Kidney (tissue), 14 donors: ENCODE results near the gene PTGFRN. TPM values are rescaled to one million over a fixed set of nuclear protein-coding genes. Genes with fewer than 3 reads are reported as not detected.
A peak's percentile ranks its signal among the peaks of the same experiment; 100 is the strongest.

Source experiments
- DNase-seq, 5 donors: peaks; one replicate each; pipeline ENCODE4 v3.0.0-alpha.2; 2013 to 2020
- FAIRE-seq: peaks from 2 replicates; lab custom pipeline; 2012; peaks lifted over from hg19 to GRCh38; lab: Jason Lieb, UNC
- H3K27ac ChIP-seq, 2 donors: one replicate each; pipeline ENCODE4 v1.7.0; 2013; ENCODE audit warnings: low read depth in 2 of 2, low read length in 2 of 2, inconsistent platforms in 1 of 2
- H3K27me3 ChIP-seq: one replicate; pipeline ENCODE4 v1.7.1; 2013; ENCODE audit warnings: low read length, inconsistent platforms; ENCODE audit not compliant: control insufficient read depth, insufficient read depth
- H3K36me3 ChIP-seq, 3 donors: one replicate each; pipeline versions ENCODE4 v1.7.0 to v1.7.1; 2013; ENCODE audit warnings: low read length in 3 of 3, control low read depth in 1 of 3, inconsistent platforms in 1 of 3; ENCODE audit not compliant: insufficient read depth in 3 of 3, control insufficient read depth in 2 of 3
- H3K4me1 ChIP-seq, 3 donors: one replicate each; pipeline versions ENCODE4 v1.7.0 to v1.7.1; 2013; ENCODE audit warnings: low read length in 3 of 3, inconsistent platforms in 1 of 3, low read depth in 1 of 3; ENCODE audit not compliant: control insufficient read depth in 2 of 3, insufficient read depth in 2 of 3
- H3K4me3 ChIP-seq, 3 donors: one replicate each; pipeline versions ENCODE4 v1.7.0 to v1.8.1; 2013; ENCODE audit warnings: low read length in 3 of 3, control low read depth in 1 of 3, inconsistent platforms in 1 of 3
- H3K9ac ChIP-seq, 3 donors: one replicate each; pipeline versions ENCODE4 v1.7.0 to v1.7.1; 2013; ENCODE audit warnings: low read length in 3 of 3, control low read depth in 1 of 3, inconsistent platforms in 1 of 3
- H3K9me3 ChIP-seq, 3 donors: one replicate each; pipeline versions ENCODE4 v1.7.0 to v1.7.1; 2013; ENCODE audit warnings: low read length in 3 of 3, control low read depth in 1 of 3, inconsistent platforms in 1 of 3; ENCODE audit not compliant: control insufficient read depth in 2 of 3, insufficient read depth in 1 of 3
- intact Hi-C: fragments of 100-400 bp; cut with DNase I; formaldehyde crosslinking; loops from one replicate; pipeline ENCODE4 v1.11.1; 2022
- polyA plus RNA-seq: library from polyadenylated mRNA; stranded (reverse); fragments of 350-450 nt; fragmentation: Illumina TruSeq; extraction: RNeasy Lipid Tissue Mini Kit (QIAGEN cat#74804); gene quantifications from one replicate; pipeline ENCODE4 v1.2.3, GENCODE V29; 2014; ENCODE audit warnings: low read depth, low replicate concordance; ENCODE audit not compliant: insufficient read depth
- total RNA-seq: library from RNA; stranded (reverse); fragmentation: NEBNext Ultra II Directional; extraction: Animal tissue kit (Norgen Biotek cat#: 25700); gene quantifications from one replicate; pipeline ENCODE4 v1.2.1, GENCODE V29; 2021
- TF ChIP-seq, protein P1 (sequence below): IDR thresholded peaks from 3 replicates; pipeline ENCODE4 v1.5.1; 2012; ENCODE audit warnings: mild to moderate bottlenecking, moderate library complexity, borderline replicate concordance; ENCODE audit not compliant: insufficient read depth; ENCODE audit errors: extremely low read depth
- donor health status: control.
- donor health status: control.
- donor health status: control.
- donor health status: control.
- donor health status: control.
- donor health status: DM: yes; HTN: yes; CAD: no.
- donor health status: Normal renal cell carcinoma (clear cell type).

Gene PTGFRN
- total and polyA plus RNA-seq, 2 donors from 2014 or later, result 16.4 to 44.8 TPM

DNA sequence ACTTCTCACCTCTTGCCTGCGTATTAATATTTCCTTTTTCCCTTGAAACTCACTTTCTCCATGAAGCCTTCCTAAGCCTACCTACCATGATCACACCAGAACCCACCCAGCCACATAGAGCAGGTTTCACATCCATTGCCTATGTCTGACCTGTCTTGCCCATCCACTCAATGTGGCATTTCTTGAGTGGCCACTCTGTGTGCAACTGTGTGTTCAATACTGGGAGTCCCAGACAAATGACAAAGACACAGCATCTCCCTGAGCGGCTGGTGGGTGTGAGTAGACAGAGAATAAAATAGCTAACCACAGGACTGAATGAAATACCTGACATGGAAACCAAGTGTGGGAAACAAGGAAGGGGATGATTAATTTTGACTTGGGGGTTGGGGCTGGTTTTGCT lies 3.1 kb downstream of the PTGFRN start:
- Histone ChIP-seq H3K4me3 (no peak overlapping the region), H3K9me3 (no peaks in the 10 kb centered on the region), H3K27me3 (no peaks in the 10 kb centered on the region), H3K36me3 (no peaks in the 10 kb centered on the region), H3K27ac (no peak overlapping the region), H3K4me1 (peaks cover 0 to 7% (median 5%) of the 10 kb centered on the region in 3 donors), H3K9ac (no peak overlapping the region)
- TF ChIP-seq, protein P1, sequence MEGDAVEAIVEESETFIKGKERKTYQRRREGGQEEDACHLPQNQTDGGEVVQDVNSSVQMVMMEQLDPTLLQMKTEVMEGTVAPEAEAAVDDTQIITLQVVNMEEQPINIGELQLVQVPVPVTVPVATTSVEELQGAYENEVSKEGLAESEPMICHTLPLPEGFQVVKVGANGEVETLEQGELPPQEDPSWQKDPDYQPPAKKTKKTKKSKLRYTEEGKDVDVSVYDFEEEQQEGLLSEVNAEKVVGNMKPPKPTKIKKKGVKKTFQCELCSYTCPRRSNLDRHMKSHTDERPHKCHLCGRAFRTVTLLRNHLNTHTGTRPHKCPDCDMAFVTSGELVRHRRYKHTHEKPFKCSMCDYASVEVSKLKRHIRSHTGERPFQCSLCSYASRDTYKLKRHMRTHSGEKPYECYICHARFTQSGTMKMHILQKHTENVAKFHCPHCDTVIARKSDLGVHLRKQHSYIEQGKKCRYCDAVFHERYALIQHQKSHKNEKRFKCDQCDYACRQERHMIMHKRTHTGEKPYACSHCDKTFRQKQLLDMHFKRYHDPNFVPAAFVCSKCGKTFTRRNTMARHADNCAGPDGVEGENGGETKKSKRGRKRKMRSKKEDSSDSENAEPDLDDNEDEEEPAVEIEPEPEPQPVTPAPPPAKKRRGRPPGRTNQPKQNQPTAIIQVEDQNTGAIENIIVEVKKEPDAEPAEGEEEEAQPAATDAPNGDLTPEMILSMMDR, result no peak
- DNase-seq, result no peak
- no peak for FAIRE-seq
- intact Hi-C loops, result no loop called here

DNA sequence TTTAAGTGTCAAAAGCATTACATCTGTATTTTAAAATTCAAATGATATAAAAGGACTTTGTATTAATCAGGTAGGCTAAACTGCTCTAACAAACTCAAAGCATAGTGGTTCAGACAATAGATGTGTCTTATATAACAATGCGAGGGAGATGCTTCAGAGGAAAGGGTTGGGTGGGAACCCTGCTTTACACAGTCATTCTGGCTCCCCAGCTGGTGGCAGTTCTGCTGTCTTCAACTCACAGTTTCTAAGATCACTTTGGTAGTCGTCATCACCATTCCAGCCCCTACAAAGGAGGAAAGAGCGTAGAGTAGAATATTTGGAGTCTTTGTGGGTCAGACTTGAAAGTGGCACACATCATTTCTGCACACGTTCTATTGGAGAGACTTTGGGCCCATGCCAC lies 4.2 kb downstream of the PTGFRN start:
- Histone ChIP-seq H3K4me1 (peaks cover 0 to 7% (median 5%) of the 10 kb centered on the region in 3 donors), H3K27ac (no peak overlapping the region), H3K27me3 (no peaks in the 10 kb centered on the region), H3K36me3 (no peaks in the 10 kb centered on the region), H3K9ac (no peak overlapping the region), H3K4me3 (no peak overlapping the region), H3K9me3 (no peaks in the 10 kb centered on the region)
- intact Hi-C loops, result no loop called here
- FAIRE-seq, result no peak
- TF ChIP-seq, protein P1, result no peak
- DNase-seq, result no peak

DNA sequence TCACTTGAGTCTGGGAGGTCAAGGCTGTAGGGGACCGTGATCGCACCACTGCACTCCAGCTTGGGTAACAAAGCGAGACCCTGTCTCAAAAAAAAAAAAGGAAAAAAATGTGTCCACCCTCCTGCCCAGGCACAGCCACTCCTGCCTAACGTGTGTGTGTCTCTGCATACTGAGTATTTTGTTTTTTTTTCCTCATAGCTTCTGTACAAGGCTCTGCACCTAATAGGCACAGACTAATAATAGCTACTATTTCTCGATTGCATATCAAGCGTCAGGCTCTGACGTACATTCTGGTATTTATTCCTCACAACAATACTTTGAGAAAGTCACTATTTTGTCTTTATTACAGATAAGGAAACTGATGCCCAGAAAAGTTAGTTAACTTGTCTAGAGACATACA lies 5.0 kb downstream of the PTGFRN start:
- Histone ChIP-seq H3K27ac (no peak overlapping the region), H3K9me3 (no peaks in the 10 kb centered on the region), H3K36me3 (no peaks in the 10 kb centered on the region), H3K4me3 (no peak overlapping the region), H3K27me3 (no peaks in the 10 kb centered on the region), H3K9ac (no peak overlapping the region), H3K4me1 (peaks cover 0 to 7% (median 5%) of the 10 kb centered on the region in 3 donors)
- FAIRE-seq (no peak), DNase-seq (no peak)
- TF ChIP-seq, protein P1, result no peak
- intact Hi-C loops, result no loop called here

GRCh38 chr1:116915086-116915661 lies 5.5 kb downstream of the PTGFRN start:
- Histone ChIP-seq H3K27me3 (no peaks in the 10 kb centered on the region), H3K4me3 (peak overlapping the region in 1 of 3 donors; percentile 12), H3K9ac (no peak overlapping the region), H3K4me1 (peaks cover 0 to 7% (median 5%) of the 10 kb centered on the region in 3 donors), H3K36me3 (no peaks in the 10 kb centered on the region), H3K9me3 (no peaks in the 10 kb centered on the region), H3K27ac (no peak overlapping the region)
- TF ChIP-seq, protein P1, result no peak
- DNase-seq (peak in 3 of 5 donors; percentile 23 to 65 (median 55)), FAIRE-seq (no peak)
- intact Hi-C loops, result no loop called here
